ENCODE results near the gene HSPA1L.
"Not testable (repeated sequence)": the region's sequence is repeated elsewhere in the genome, so short reads cannot be mapped to it uniquely, and the experiment has no call there.

HSPA1L gene

DNA sequence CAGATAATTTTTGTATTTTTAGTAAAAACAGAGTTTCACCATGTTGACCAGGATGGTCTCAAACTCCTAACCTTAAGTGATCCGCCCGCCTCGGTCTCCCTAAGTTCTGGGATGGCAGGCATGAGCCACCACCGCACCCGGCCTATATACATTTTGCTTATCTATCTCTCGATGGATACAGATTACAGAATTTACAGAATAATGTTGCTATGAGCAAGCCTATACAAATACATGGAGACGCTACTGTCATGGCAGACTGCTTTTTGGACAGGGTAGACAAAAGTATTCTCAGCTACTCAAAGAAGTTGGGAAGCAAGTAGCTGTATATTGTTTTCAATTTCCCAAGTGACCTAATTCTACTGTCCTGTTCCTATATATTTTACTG is 1.6 kb downstream of the HSPA1L start:
- FAIRE-seq (no peak), DNase-seq (ENCODE audit: insufficient read length, low spot score) (no peak)

DNA sequence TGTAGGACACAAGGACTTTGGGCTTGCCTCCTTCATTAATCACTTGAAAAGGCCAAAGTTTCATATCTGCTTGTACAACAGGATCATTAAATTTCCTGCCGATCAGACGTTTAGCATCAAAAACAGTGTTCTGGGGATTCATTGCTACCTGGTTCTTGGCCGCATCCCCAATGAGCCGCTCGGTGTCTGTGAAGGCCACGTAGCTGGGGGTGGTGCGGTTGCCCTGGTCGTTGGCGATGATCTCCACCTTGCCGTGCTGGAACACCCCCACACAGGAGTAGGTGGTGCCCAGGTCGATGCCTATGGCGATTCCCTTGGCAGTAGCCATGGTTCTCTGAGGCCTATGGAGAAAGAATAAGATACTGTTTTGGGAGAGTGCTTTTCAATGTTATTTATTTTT is 3.4 kb downstream of the HSPA1L start:
- no peak for TF ChIP-seq POLR2A (IDR thresholded peaks at IDR 0.05; ENCODE audit: low read depth, low read length)

More for the DNA sequence above, 1.6 kb downstream of the HSPA1L start:
- no peak for TF ChIP-seq POLR2A (IDR thresholded peaks at IDR 0.05; ENCODE audit: low read depth, low read length)

DNA sequence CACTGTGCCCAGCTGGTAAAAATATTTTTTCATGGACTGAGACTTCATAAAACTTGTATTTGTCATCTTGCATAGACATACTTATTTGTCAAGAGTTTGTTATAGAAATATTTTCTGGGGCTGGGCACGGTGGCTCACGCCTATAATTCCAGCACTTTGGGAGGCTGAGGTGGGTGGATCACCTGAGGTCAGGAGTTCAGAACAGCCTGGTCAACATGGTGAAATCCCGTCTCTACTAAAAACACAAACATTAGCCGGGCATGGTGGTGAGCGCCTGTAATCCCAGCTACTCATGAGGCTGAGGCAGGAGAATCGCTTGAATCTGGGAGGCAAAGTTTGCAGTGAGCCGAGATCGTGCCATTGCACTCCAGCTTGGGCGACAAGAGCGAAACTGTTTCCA is 6.5 kb downstream of the HSPA1L start:
- not testable (repeated sequence) for FAIRE-seq; DNase-seq (ENCODE audit: insufficient read length, low spot score)

More for the DNA sequence above, 3.4 kb downstream of the HSPA1L start:
- DNase-seq (ENCODE audit: insufficient read length, low spot score) (no peak), FAIRE-seq (no peak)

DNA sequence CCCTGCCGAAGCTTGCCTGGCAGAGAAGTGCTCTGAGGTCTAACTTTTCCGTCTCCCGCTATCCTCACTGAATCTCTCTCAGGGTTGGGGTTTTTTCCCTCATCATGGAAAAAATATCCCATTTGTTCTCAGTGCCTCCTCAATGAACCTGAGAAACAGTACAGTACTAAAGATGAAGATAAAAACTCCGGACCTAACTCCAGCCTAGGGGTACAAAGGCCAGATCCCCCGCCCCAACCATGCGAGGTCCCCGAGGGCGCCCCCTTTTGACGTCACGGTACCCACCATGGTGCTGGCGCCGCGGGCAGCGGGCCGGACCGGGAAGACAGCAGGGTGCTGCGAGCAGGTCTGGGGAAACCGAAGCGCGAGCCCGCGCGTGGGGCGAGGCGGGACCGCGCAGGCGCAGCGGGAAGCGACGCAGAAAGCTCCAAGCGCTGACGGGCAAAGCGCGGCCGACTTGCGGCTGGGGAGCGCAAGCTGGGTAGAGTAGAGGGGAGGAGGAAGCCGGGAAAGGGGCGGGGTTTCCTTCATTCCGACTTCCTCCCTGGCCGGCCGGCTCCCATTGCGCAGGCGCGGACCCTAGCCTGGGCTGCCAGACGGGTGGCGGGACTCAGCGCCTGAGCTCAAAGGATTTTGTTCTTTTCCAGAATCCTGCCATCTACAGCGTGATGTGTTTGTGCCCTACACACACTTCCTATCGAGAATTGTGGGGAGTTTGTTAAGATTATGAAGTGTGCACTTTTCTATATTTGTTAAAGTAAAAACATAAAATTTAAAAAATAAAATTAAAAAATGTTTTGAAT is 8.4 kb downstream of the HSPA1L start, which contains the start of gene LSM2:
Gene LSM2, minus strand, starts transcription at position 497 of the 803 bp plus-strand sequence. Its CDS starts 209 bp downstream, at position 288.
- FAIRE-seq: peak; percentile 86

DNA sequence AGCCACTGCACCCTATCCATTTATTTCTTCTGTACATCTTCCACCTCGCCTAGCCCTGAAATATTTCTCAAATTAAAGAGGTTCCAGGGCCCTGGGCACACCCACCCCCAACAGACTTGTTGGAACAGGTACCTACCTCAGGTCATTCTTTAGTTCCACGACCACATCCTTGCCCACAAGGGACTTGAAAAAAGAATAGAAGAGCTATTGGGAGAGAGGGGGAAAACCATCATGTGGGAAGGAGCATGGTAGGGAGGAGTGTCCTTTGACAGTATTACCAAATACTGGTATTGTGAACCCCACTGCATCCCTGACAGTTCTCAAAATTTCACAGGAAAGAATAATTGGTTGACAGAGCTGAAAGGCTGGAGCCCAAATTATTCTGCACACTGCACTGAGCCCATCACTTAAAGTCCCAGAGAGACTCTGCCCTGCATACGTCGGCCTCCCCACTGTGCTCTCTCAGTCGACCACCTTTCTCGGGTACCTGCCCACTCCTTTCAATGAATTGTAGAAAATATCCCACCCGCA is 9.1 kb downstream of the HSPA1L start:
- DNase-seq (ENCODE audit: insufficient read length, low spot score) (no peak), FAIRE-seq (no peak)
- TF ChIP-seq POLR2A (IDR thresholded peaks at IDR 0.05; ENCODE audit: low read depth, low read length): no peak

More for the DNA sequence above, 8.4 kb downstream of the HSPA1L start, which contains the start of gene LSM2:
- TF ChIP-seq POLR2A (IDR thresholded peaks at IDR 0.05; ENCODE audit: low read depth, low read length): peak; percentile 77
- DNase-seq (ENCODE audit: insufficient read length, low spot score): peak; percentile 95

DNA sequence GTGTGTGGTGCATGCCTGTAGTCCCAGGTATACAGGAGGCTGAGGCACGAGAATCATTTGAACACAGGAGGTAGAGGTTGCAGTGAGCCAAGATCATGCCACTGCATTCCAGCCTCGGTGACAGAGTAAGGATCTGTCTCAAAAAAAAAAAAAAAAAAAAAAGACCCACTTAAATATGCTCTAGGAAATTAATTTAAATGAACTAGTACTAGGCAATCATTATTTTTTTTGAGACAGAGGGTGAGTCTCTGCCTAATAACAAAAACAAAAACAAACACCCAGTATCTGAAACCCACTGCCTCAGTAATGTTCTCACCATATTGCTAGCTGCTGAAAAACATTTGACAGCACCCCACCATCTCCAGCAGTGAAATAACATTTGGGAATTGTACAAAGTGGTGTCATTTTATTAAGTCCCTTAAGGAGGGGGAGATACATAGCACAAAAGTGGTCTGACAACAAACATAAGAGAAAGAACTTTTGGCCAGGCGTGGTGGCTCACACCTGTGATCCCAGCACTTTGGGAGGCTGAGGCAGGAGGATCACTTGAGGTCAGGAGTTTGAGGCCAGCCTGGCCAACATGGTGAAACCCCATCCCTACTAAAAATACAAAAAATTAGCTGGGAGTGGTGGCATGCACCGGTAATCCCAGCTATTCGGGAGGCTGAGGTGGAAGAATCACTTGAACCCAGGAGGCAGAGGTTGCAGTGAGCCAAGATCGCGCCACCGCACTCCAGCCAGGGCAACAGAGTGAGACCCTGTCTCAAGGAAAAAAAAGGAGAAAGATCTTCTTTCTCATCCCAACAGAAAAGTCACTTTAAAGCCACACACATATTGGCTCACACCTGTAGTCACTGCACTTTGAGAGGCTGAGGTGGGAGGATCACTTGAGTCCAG is 13.8 kb downstream of the HSPA1L start:
- FAIRE-seq: not testable (repeated sequence)

DNA sequence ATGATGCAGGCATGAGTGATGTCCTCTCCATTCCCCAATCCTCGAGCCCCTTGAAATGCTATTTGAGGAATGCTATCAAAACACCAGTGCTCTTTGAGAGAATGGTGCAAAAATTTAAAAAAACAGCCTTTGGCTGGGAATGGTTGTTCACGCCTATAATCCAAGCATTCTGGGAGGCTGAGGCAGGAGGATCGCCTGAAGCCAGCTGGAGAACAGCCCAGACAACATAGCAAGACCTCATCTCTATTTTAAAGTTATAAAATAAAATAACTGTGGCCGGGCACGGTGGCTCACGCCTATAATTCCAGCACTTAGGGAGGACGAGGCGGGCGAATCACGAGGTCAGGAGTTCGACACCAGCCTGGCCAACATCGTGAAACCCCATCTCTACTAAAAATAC is 15.3 kb downstream of the HSPA1L start:
- no peak for FAIRE-seq
- TF ChIP-seq POLR2A (IDR thresholded peaks at IDR 0.05; ENCODE audit: low read depth, low read length): no peak
- DNase-seq (ENCODE audit: insufficient read length, low spot score): no peak

More for the DNA sequence above, 13.8 kb downstream of the HSPA1L start:
- not testable (repeated sequence) for DNase-seq (ENCODE audit: insufficient read length, low spot score)

DNA sequence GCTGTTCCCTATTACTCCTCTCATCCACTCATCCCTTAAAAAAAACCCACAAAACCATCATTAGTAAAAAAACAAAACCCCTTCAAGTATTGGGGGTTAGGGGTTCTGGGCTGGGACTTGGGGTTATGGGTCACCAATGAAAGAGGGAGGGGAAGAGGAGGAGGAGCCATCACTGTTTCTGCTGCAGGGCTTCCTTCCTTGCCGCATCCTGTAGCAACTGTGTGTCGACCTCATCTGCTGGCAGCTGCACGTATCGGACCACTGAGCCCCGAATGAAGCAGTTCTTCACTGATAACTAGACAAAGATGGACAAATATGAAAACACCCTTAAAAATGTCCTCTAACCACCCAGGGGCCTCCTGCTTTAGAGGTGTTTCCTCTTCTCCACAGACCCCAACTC is 17.5 kb downstream of the HSPA1L start:
- no peak for TF ChIP-seq POLR2A (IDR thresholded peaks at IDR 0.05; ENCODE audit: low read depth, low read length)
- DNase-seq (ENCODE audit: insufficient read length, low spot score) (no peak), FAIRE-seq (no peak)

DNA sequence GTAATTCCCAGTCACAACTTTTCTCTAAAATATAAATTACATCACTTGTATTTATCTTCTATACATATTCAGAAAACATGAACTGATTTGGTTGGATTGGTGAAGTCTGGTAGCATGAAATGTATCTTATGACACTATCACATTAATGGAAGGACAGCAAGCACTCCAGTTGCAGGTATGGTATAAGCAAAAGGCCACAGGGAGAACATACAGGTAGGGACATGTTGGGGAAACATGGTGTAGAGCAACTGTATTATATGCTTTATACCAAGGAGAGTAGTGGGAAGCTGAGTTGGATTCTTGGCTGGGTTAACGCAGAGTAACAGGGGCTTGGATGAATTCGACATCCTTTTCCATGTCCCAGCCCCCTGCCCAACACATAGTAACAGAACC is 18.1 kb downstream of the HSPA1L start:
- FAIRE-seq (no peak), DNase-seq (ENCODE audit: insufficient read length, low spot score) (no peak)
- TF ChIP-seq POLR2A (IDR thresholded peaks at IDR 0.05; ENCODE audit: low read depth, low read length): no peak

DNA sequence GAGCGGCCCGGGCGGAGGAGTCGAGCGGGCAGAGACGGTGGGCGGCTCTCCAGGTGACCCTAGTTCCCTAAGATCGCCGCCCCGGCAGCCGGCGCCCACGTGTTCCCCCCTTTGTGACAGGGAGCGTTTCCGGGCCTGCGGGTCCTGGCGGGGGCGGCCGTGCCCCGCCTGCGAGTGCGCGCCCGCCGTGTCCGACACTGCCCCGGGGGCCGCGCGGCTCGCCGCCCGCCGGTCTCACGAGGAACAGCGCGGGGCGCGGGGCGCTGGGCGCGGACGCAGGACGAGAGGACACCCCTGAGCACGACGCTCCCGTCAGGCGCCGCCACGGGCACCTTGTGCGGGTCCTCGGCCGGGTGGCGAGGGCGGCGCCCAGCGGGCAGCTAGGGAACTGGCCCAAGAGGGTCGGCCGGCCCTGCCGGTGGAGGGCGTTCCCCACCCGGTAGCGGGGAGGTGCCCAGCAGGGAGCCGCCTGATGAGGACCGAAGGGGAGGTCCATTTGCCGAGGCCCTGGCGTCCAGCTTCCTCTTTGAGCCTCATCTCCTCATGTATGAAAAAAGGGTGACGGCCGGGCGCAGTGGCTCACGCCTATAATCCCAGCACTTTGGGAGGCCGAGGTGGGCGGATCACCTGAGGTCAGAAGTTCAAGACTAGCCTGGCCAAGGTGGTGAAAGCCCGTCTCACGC is 19.3 kb downstream of the HSPA1L start, which contains the start of gene VARS1:
Gene VARS1, minus strand, starts transcription at position 137 of the 683 bp plus-strand sequence. CDS start 535 bp downstream, outside the sequence.
- DNase-seq (ENCODE audit: insufficient read length, low spot score) (peak; percentile 92), FAIRE-seq (no peak)
- TF ChIP-seq POLR2A (IDR thresholded peaks at IDR 0.05; ENCODE audit: low read depth, low read length): peak; percentile 47

DNA sequence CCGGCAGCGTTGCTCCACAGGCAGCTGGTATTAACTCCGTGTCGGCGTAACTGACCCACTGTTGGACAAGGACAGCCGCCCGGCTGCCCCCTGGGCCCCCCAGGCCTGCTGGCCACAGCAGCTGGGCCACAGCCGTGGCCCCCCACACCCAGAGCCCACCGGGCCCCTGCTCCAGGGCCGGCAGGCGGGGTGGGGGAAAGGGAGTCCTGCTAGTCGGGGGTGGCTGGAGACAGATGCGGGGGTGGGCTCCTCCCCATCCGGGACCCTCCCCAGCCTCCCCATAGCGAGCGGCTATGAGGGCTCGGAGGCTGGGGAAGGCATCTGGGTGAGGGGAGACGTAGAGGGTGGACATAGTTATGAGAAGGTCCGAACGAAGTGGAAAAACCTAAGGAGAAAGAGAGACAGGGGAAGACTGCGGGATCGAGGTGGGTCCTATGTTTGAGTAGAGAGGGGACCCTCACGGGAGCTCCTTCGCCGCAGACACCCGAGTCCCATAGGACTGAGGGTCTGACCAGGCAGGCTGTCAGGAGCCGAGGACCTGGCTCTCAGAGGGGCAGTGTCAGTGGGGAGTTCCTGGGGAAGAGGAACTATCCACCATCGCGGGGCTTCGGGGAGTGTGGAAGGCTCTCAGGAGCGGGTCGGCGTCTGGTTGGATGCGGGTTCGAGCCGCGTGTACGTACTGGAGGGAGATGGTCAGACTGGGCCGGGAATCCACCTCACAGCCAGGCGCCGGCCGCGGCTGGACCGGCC is 20.0 kb downstream of the HSPA1L start:
- DNase-seq (ENCODE audit: insufficient read length, low spot score) (peak; percentile 60), FAIRE-seq (no peak)
- no peak for TF ChIP-seq POLR2A (IDR thresholded peaks at IDR 0.05; ENCODE audit: low read depth, low read length)

DNA sequence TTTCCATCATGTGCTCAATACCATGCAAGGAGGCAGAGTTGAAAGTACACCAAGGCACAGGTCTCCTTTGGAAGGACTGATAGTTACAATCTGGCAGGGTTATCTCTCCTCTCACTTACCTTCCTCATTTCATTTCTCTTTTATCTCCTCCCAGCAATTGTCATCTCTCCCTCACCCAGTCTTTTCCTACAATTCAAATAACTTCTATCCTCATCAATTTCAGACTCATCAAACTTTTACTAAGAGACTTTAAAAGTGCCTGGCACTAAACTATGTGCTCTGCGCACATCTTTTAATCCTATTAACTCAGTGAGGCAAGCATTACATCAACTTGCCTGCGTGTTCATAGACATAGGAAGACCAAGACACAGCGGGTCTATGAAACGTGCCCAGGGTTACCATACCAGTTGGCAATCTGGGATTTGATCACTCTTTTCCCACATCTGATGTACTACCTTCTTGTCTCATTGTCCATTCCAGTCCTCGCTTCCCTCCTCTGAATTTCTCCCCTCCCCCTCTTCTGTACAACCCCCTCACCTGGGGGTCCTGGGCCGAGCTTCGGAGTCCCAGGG is 20.7 kb downstream of the HSPA1L start:
- no peak for TF ChIP-seq POLR2A (IDR thresholded peaks at IDR 0.05; ENCODE audit: low read depth, low read length)
- no peak for FAIRE-seq
- no peak for DNase-seq (ENCODE audit: insufficient read length, low spot score)

DNA sequence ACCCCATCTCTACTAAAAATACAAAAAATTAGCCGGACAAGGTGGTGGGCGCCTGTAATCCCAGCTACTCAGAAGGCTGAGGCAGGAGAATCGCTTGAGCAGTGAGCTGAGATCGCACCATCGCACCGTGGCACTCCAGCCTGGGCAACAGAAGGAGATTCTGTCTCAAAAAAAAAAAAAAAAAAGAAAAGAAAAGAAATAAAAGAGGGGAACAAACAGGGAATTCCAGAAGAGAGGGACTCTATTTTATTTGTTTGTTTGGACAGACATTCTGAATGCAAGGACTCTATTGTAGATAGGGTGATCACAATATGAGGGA is 21.2 kb downstream of the HSPA1L start:
- FAIRE-seq; DNase-seq (ENCODE audit: insufficient read length, low spot score): not testable (repeated sequence)
